ENCODE results near the gene GATAD2B.
"Not testable (repeated sequence)": the region's sequence is repeated elsewhere in the genome, so short reads cannot be mapped to it uniquely, and the experiment has no call there.

Gene GATAD2B

GRCh38 chr1:153790313-153790965, 132.3 kb downstream of the GATAD2B start:
- H3K36me3 ChIP-seq (ENCODE audit: insufficient read depth, insufficient read length, low read length): no peaks in the 10 kb centered on the region
- no peak overlapping the region for H3K4me3 ChIP-seq (ENCODE audit: insufficient read length, low read depth)
- no peak overlapping the region for H3K9ac ChIP-seq (ENCODE audit: insufficient read length, low read depth)
- H3K9me3 ChIP-seq (ENCODE audit: insufficient read depth, low read length): 0 out of 2 replicates have a peak, but pooled peaks cover 4% of the 10 kb centered on the region
- H3K27me3 ChIP-seq (ENCODE audit: insufficient read depth, insufficient read length): no peaks in the 10 kb centered on the region
- H3K4me1 ChIP-seq (ENCODE audit: insufficient read depth, insufficient read length): peaks cover 24% of the 10 kb centered on the region
- no peak for DNase-seq (ENCODE audit: low read depth, low spot score)
- no peak for TF ChIP-seq ZNF274 (IDR thresholded peaks at IDR 0.05; ENCODE audit: low read depth, low read length)
- TF ChIP-seq YY1 (IDR thresholded peaks at IDR 0.05; ENCODE audit: insufficient read depth, insufficient read length): no peak
- no peak for TF ChIP-seq SUZ12 (IDR thresholded peaks at IDR 0.05; ENCODE audit: extremely low read depth, insufficient read depth, insufficient read length)

DNA sequence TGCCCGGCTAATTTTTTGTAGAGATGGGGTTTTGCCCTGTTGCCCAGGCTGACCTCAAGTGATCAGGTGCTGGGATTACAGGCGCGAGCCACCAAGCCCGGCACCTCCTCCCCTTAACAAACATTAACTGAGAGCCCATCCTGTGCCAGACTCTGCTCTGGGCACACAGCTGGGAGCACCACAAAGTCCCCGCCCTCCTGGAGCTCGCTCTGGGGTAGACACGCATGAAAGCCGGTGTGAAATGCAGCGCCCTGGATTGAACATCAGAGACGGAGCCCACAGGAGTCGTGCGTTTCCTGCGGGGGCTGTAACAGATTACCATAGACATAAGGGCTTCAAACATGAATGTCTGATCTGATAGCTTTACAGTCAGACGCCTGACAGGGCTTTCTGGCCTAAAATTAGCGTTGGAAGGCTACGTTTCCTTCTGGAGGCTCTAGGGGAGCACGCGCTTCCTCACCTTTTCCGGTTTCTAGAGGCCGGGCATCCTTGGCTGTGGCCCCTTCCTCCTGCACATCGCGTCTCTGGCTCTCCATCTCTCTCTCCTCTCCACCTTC, 133.2 kb downstream of the GATAD2B start:
- no peak for DNase-seq (ENCODE audit: low read depth, low spot score)
- no peak overlapping the region for H3K9ac ChIP-seq (ENCODE audit: insufficient read length, low read depth)
- no peaks in the 10 kb centered on the region for H3K27me3 ChIP-seq (ENCODE audit: insufficient read depth, insufficient read length)
- peaks cover 15% of the 10 kb centered on the region for H3K4me1 ChIP-seq (ENCODE audit: insufficient read depth, insufficient read length)
- no peaks in the 10 kb centered on the region for H3K36me3 ChIP-seq (ENCODE audit: insufficient read depth, insufficient read length, low read length)
- H3K4me3 ChIP-seq (ENCODE audit: insufficient read length, low read depth): no peak overlapping the region
- TF ChIP-seq YY1 (IDR thresholded peaks at IDR 0.05; ENCODE audit: insufficient read depth, insufficient read length) (no peak), ZNF274 (IDR thresholded peaks at IDR 0.05; ENCODE audit: low read depth, low read length) (no peak), SUZ12 (IDR thresholded peaks at IDR 0.05; ENCODE audit: extremely low read depth, insufficient read depth, insufficient read length) (no peak)
- H3K9me3 ChIP-seq (ENCODE audit: insufficient read depth, low read length): 0 out of 2 replicates have a peak, but pooled peaks cover 4% of the 10 kb centered on the region

GRCh38 chr1:153786038-153786790, 136.6 kb downstream of the GATAD2B start:
- Histone ChIP-seq H3K4me3 (ENCODE audit: insufficient read length, low read depth) (no peak overlapping the region), H3K9ac (ENCODE audit: insufficient read length, low read depth) (no peak overlapping the region), H3K4me1 (ENCODE audit: insufficient read depth, insufficient read length) (peaks cover 2% of the 10 kb centered on the region), H3K27me3 (ENCODE audit: insufficient read depth, insufficient read length) (no peaks in the 10 kb centered on the region), H3K9me3 (ENCODE audit: insufficient read depth, low read length) (0 out of 2 replicates have a peak, but pooled peaks cover 4% of the 10 kb centered on the region), H3K36me3 (ENCODE audit: insufficient read depth, insufficient read length, low read length) (no peaks in the 10 kb centered on the region)
- TF ChIP-seq ZNF274 (IDR thresholded peaks at IDR 0.05; ENCODE audit: low read depth, low read length) (no peak), SUZ12 (IDR thresholded peaks at IDR 0.05; ENCODE audit: extremely low read depth, insufficient read depth, insufficient read length) (no peak), YY1 (IDR thresholded peaks at IDR 0.05; ENCODE audit: insufficient read depth, insufficient read length) (no peak)
- no peak for DNase-seq (ENCODE audit: low read depth, low spot score)

DNA sequence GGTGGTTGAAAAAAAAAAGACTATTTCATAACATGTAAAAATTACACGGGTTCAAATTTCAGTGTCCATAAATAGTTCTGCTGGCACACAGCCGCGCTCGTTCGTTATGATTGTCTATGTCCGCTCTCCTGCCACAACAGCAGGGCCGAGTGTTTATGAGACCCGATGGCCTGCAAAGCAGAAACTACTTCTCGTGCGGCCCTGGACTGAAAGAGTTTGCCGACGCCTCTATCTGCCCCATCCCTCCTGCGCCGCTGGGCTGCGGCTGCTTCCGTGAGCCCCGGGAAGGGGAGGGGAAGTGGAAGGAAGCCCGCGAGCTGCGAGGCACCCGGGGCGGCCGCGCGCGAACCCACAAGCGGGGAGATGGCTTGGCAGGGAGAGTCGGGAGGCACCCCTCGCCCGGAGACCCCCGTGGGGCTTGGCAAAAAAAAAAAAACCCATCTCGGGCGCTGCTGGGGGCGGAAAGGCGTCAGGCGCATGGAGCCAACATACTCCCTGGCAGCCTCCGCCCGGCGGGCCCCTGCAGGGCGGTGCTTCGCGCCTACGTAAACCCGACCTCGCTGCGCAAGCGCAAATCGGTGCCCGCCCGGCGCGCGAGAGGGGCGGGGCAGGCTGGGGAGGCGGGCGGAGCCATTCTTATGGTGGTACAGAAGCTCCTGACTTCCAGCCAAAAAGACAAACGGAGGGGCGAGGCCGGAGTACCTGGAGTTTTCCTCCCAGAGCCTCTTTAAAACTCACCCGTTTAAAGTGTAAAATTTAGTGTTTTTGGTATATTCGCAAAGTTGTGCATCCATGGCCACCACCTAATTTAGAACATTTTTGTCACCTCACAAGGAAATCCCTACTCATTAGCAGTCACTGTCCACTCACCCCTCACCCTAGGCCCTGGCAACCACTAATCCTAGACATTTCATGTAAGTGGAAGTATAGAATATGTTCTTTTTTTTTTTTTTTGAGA, 139.3 kb downstream of the GATAD2B start:
- Histone ChIP-seq H3K4me1 (ENCODE audit: insufficient read depth, insufficient read length) (peaks cover 2% of the 10 kb centered on the region), H3K4me3 (ENCODE audit: insufficient read length, low read depth) (peak overlapping the region; percentile 75), H3K9me3 (ENCODE audit: insufficient read depth, low read length) (0 out of 2 replicates have a peak, but pooled peaks cover 4% of the 10 kb centered on the region), H3K27me3 (ENCODE audit: insufficient read depth, insufficient read length) (no peaks in the 10 kb centered on the region), H3K36me3 (ENCODE audit: insufficient read depth, insufficient read length, low read length) (peaks cover 17% of the 10 kb centered on the region), H3K9ac (ENCODE audit: insufficient read length, low read depth) (peak overlapping the region; percentile 97)
- no peak for TF ChIP-seq ZNF274 (IDR thresholded peaks at IDR 0.05; ENCODE audit: low read depth, low read length)
- TF ChIP-seq YY1 (IDR thresholded peaks at IDR 0.05; ENCODE audit: insufficient read depth, insufficient read length): peak; percentile 22
- DNase-seq (ENCODE audit: low read depth, low spot score): peak; percentile 97

DNA sequence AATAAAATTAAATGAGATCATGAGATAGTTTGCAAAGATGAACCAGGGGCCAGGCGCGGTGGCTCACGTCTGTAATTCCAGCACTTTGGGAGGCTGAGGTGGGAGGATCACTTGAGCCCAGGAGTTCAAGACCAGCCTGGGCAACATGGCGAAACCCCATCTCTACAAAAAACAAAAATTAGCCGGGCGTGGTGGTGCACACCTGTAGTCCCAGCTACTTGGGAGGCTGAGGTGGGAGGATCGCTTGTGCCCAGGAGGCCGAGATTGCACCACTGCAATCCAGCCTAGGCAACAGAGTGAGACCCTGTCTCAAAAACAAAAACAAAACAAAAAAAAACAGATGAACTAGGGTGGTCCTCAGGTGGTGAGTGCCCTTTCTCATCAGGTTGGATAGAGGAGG, 140.1 kb downstream of the GATAD2B start:
- Histone ChIP-seq H3K4me3 (ENCODE audit: insufficient read length, low read depth) (peak overlapping the region; percentile 75), H3K36me3 (ENCODE audit: insufficient read depth, insufficient read length, low read length) (peaks cover 19% of the 10 kb centered on the region), H3K9ac (ENCODE audit: insufficient read length, low read depth) (peak overlapping the region; percentile 97)
- not testable (repeated sequence) for H3K9me3 ChIP-seq (ENCODE audit: insufficient read depth, low read length); DNase-seq (ENCODE audit: low read depth, low spot score); H3K27me3 ChIP-seq (ENCODE audit: insufficient read depth, insufficient read length); H3K4me1 ChIP-seq (ENCODE audit: insufficient read depth, insufficient read length)

- Histone ChIP-seq H3K36me3 (ENCODE audit: insufficient read depth, insufficient read length, low read length) (peaks cover 19% of the 10 kb centered on the region), H3K4me3 (ENCODE audit: insufficient read length, low read depth) (no peak overlapping the region), H3K9ac (ENCODE audit: insufficient read length, low read depth) (no peak overlapping the region), H3K9me3 (ENCODE audit: insufficient read depth, low read length) (no peaks in the 10 kb centered on the region), H3K27me3 (ENCODE audit: insufficient read depth, insufficient read length) (no peaks in the 10 kb centered on the region), H3K4me1 (ENCODE audit: insufficient read depth, insufficient read length) (peaks cover 16% of the 10 kb centered on the region)
- no peak for TF ChIP-seq ZNF274 (IDR thresholded peaks at IDR 0.05; ENCODE audit: low read depth, low read length)
- TF ChIP-seq YY1 (IDR thresholded peaks at IDR 0.05; ENCODE audit: insufficient read depth, insufficient read length): no peak
- TF ChIP-seq SUZ12 (IDR thresholded peaks at IDR 0.05; ENCODE audit: extremely low read depth, insufficient read depth, insufficient read length): no peak
- DNase-seq (ENCODE audit: low read depth, low spot score): no peak
Measured at GRCh38 chr1:153780551-153780950, 142.2 kb downstream of the GATAD2B start.

Measured in NT2/D1 (cell line).